AG04449 (cell line): ENCODE data around the gene SERPINF2.
"Not testable (repeated sequence)": the region's sequence is repeated elsewhere in the genome, so short reads cannot be mapped to it uniquely, and the experiment has no call there.

Experiments
- CTCF ChIA-PET: fragments of 350-600 bp; formaldehyde crosslinking; extraction: SDS; loops from one replicate; lab custom pipeline; 2021; ENCODE audit warnings: antibody characterized with exemption; lab: Yijun Ruan, JAX
- POLR2A ChIA-PET: fragments of 400-600, 350-600 bp; formaldehyde crosslinking; extraction: SDS; loops from one replicate; lab custom pipeline; 2020; ENCODE audit warnings: antibody characterized with exemption, inconsistent platforms; lab: Yijun Ruan, JAX
- DNase-seq: peaks from one replicate; pipeline ENCODE4 v3.0.0-alpha.2; 2010; ENCODE audit warnings: low read depth, low spot score
- H3K4me3 ChIP-seq: 2 replicates; pipeline ENCODE4 v1.5.1; 2011; ENCODE audit warnings: low read depth, mild to moderate bottlenecking, control low read depth, low read length
- TF ChIP-seq, protein P1 (sequence below): IDR thresholded peaks from one replicate; pipeline ENCODE4 v1.5.1; 2011; ENCODE audit warnings: mild to moderate bottlenecking, moderate library complexity, low read length, control low read depth, inconsistent platforms; ENCODE audit not compliant: insufficient read depth; ENCODE audit errors: missing control alignments

Gene SERPINF2

DNA sequence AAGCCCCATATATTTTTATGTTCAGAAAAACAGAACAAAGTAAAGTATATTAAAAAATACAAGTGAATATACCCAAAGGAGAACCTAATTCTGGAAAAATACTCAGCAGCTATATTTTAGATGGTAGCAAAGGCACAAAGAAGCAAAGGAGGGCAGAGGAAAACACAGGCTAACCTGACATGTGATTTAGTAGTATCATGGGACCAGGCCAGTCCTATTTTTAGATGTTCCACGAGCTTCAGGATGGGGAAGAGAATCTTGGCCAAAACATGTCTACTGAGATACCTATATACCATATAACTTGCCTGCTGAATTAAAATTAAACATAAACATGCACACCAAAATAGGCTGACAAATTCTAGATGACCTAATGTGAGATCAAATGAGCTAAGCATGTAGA is 54.1 kb downstream of the SERPINF2 start:
- POLR2A ChIA-PET, result interaction anchor here (0.6 kb wide), 1 partner anchor 11 kb away, joined by 4 read pairs; no protein-coding TSS in a partner anchor
- TF ChIP-seq, protein P1, sequence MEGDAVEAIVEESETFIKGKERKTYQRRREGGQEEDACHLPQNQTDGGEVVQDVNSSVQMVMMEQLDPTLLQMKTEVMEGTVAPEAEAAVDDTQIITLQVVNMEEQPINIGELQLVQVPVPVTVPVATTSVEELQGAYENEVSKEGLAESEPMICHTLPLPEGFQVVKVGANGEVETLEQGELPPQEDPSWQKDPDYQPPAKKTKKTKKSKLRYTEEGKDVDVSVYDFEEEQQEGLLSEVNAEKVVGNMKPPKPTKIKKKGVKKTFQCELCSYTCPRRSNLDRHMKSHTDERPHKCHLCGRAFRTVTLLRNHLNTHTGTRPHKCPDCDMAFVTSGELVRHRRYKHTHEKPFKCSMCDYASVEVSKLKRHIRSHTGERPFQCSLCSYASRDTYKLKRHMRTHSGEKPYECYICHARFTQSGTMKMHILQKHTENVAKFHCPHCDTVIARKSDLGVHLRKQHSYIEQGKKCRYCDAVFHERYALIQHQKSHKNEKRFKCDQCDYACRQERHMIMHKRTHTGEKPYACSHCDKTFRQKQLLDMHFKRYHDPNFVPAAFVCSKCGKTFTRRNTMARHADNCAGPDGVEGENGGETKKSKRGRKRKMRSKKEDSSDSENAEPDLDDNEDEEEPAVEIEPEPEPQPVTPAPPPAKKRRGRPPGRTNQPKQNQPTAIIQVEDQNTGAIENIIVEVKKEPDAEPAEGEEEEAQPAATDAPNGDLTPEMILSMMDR, result no peak
- CTCF ChIA-PET, result interaction anchor here (0.6 to 5.1 kb wide), 4 partner anchors 9 to 76 kb away, joined by 3 to 28 read pairs (median 8); no protein-coding TSS in a partner anchor
- no peak for DNase-seq
- no peak overlapping the region for H3K4me3 ChIP-seq

GRCh38 chr17:1797323-1797722 is 54.7 kb downstream of the SERPINF2 start:
- ChIA-PET CTCF (interaction anchor here (0.6 to 5.1 kb wide), 4 partner anchors 9 to 76 kb away, joined by 3 to 28 read pairs (median 8); no protein-coding TSS in a partner anchor), POLR2A (interaction anchor here (0.6 kb wide), 1 partner anchor 12 kb away, joined by 4 read pairs; no protein-coding TSS in a partner anchor)
- TF ChIP-seq, protein P1, result no peak
- H3K4me3 ChIP-seq, result no peak overlapping the region
- DNase-seq, result no peak

- H3K4me3 ChIP-seq, POLR2A ChIA-PET, DNase-seq: not testable (repeated sequence)
- CTCF ChIA-PET, result interaction anchor here (3.1 to 5.1 kb wide), 2 partner anchors 14 to 77 kb away, joined by 10 to 28 read pairs; no protein-coding TSS in a partner anchor
Measured at GRCh38 chr17:1797846-1798245, 55.2 kb downstream of the SERPINF2 start.

DNA sequence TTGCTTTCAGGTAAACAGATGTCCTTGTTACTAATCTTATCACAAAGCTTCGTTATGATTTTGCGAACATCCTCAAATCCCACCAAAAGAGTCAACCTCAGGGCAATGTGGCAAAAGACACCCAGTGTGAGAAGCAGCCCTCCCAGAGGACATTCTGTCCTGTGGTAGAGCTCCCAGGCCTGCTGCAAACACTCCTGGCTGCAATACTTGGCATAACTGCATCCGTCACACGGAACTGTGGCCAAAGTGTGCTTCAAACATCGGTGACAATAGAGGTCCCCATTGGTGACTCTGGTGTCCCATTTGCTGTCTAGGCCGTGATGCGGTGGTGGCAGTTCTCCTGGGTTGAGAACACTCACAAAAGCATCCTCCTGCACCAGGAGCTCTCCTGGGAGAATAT is 57.6 kb downstream of the SERPINF2 start:
- H3K4me3 ChIP-seq, result no peak overlapping the region
- ChIA-PET CTCF (interaction anchor here (0.7 to 5.1 kb wide), 4 partner anchors 16 to 226 kb away, joined by 3 to 28 read pairs (median 4); no protein-coding TSS in a partner anchor), POLR2A (no interaction called here)
- DNase-seq, result no peak
- TF ChIP-seq, protein P1, result no peak

DNA sequence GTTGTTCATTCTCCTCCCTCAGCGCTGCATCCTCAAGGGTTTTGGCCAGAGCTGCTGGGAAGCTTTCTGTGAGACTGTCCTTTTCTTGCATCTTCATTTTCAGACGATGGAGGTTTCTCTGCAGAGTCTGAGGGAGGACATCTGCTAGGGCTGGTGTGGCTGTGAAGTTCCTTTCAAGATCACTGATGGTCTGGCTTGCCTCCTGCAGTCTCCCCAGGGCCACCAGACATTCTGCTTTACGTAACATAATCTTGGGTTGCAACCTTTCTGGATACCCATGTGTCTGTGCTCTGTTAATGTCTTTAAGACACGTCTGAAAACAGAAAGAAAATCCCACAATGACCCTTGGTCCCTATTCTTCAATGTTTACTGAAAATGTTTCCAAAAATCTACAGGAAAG is 58.0 kb downstream of the SERPINF2 start:
- POLR2A ChIA-PET, result no interaction called here
- no peak overlapping the region for H3K4me3 ChIP-seq
- CTCF ChIA-PET, result interaction anchor here (0.7 to 5.1 kb wide), 2 partner anchors 17 to 79 kb away, joined by 4 to 28 read pairs; no protein-coding TSS in a partner anchor
- no peak for DNase-seq
- TF ChIP-seq, protein P1, result no peak

- TF ChIP-seq, protein P1, result no peak
- H3K4me3 ChIP-seq, result no peak overlapping the region
- ChIA-PET POLR2A (no interaction called here), CTCF (interaction anchor here (1.3 to 2.2 kb wide), 2 partner anchors 17 to 81 kb away, joined by 3 to 8 read pairs; no protein-coding TSS in a partner anchor)
- no peak for DNase-seq
Measured at GRCh38 chr17:1802429-1802828, 59.8 kb downstream of the SERPINF2 start.
